NCI-H2227 (cell line): ENCODE results near the gene PRRT2.
A peak's percentile ranks its signal among the peaks of the same experiment; 100 is the strongest.

ENCODE experiments used
- DNase-seq: peaks from one replicate; lab custom pipeline; 2025; ENCODE audit not compliant: unreplicated experiment; lab: John Stamatoyannopoulos, UW

The PRRT2 gene

DNA sequence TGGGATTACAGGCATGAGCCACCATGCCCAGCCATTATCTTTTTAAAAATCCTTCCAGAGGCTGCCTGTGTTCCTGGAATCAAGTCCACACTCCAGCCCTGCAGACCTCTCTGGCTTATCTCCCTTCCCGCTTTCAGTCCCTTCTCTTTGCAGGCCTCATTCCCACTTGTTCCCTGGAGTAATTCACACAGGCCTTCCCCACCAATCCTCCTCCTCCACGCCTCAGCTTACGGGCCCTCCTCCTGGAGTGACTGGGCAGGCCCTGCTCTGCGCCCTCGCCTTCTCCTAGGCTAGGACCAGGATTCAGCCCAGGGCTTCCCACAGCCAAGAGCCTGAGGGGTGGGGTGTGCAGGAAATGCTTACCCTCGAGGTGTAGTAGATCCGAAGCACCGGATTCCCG is 48.2 kb downstream of the PRRT2 start:
- DNase-seq: no peak

DNA sequence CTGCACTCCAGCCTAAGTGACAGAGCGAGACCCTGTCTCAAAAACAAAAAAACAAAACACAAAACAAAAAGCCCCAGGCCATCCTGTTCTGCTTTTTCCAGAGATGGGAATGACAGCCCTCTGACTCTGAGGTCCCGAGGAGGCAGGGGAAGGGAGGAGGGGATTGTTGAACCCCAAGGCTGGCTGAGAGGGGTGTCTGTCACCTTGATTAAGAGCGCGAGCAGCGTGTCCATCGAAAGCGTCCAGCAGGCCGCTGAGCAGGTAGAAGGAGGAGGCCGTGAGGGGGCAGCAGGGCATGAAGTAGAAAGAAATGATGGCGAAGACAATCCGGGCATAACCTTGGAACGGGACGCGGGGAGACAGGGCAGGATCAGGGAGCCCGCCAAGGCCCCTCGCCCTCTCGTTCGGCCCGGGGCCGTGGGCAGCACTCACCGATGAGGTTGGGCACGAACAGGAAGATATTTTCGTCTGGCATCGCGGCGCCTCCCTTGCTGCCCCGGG is 50.4 kb downstream of the PRRT2 start:
- DNase-seq: no peak

DNA sequence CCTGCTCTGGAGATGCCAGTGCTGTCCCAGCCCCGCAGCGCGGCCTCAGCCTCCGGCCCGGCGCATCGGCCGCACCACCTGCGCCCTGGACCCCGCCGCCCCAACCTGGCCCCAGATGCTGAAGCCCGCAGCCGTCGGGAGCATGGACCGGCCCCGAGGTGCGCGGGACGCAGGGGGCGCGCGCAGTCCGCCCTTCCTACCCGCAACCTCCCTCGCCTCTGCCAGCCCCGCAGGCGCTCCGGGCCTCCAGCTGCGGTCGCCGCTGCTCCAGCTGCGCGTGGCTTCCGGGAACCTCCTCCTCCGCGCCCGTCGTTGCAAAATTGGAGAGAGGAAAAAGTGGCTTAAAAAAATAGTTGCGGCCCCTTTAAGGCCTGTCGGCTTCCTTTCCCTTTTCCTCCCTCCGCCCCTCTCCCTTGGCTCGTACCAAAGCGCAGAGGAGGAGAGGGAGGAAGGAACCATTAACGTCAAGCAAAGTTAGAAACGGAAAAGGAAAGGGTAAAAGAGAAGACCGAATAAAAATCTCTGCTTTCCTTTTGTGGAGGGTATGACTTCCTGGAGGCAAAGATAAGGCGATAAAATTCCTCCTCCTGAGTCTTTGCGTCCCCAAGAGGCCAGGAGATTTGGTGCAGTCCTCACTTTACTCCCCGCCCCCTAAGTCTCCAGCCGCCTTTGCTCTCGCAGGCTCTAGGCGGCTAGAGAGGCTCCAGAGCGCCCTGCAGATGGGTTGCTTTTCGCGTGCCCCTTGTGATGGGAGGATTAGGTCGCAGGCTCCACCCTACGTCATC is 51.1 kb downstream of the PRRT2 start, which contains the start of gene CDIPT:
CDIPT (minus strand) TSS at position 343 of the 785 bp plus-strand sequence. CDS start 369 bp downstream, outside the sequence.
- DNase-seq: peak; percentile 98

DNA sequence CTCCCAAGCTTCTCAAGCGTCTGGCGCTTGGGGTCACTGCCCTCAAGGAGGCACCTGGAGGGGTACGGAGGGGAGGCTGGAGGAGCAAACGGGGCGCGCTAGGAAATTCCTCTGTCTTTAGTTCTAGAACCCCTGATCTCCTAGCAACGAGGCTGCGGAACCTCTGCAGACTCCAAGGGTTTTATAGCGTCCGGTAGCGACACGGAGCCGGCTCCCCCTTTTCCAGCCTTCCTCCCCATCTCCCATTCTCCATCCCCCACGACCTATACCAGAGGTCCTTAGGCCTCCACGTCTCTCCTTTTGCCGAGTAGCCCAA is 51.6 kb downstream of the PRRT2 start:
- no peak for DNase-seq

DNA sequence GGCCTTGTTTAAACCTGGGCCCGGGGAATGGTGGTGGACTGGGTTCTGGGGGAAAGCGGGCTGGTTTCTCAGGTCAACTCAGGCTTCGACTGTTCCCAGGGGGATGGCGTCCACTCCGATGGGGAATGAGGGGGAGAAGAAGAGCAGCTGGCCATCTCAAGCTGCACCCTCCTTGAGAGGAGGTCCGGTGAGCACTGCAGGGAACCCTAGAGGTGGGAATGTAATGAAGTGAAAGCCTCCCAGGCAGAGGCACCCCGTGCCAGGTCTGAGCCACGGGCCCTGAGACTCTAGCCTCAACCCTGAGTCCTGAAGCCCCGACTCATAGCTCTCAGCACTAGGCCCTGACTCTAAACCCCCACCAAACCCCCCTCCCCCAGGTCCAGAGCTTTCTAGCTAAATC is 52.2 kb downstream of the PRRT2 start:
- DNase-seq: no peak
